GM23338 (cell line): ENCODE data around the gene TM9SF4. TPM values are rescaled to one million over a fixed set of nuclear protein-coding genes. Genes with fewer than 3 reads are reported as not detected.

Experiments
- ATAC-seq: fragments of 200-7000 bp; cut with Tn5 transposase; 3 replicates; pipeline ENCODE4 v1.9.1; 2020
- DNase-seq: peaks from one replicate; pipeline ENCODE4 v3.0.0-alpha.2; 2015; ENCODE audit warnings: low spot score
- H2AFZ ChIP-seq: fragments of 200-600 bp; sonication (generic); 2 replicates; pipeline ENCODE4 v1.8.0; 2016; ENCODE audit warnings: antibody characterized with exemption, mild to moderate bottlenecking, moderate library complexity
- H3F3A ChIP-seq: fragments of 200-600 bp; sonication (generic); replicated peaks from 2 replicates; pipeline ENCODE4 v1.8.0; 2017; ENCODE audit warnings: antibody characterized with exemption, mixed run types, low read depth
- H3K27ac ChIP-seq: fragments of 200-600 bp; sonication (generic); 2 replicates; pipeline ENCODE4 v1.6.1; 2016; ENCODE audit warnings: low read depth
- H3K27me3 ChIP-seq: fragments of 200-600 bp; sonication (generic); 2 replicates; pipeline ENCODE4 v1.8.0; 2016; ENCODE audit warnings: mild to moderate bottlenecking, mixed run types, moderate library complexity; ENCODE audit not compliant: insufficient read depth
- H3K36me3 ChIP-seq: fragments of 200-600 bp; sonication (generic); 2 replicates; pipeline ENCODE4 v1.8.0; 2016; ENCODE audit warnings: mild to moderate bottlenecking; ENCODE audit not compliant: insufficient read depth
- H3K4me1 ChIP-seq: fragments of 200-600 bp; sonication (generic); 2 replicates; pipeline ENCODE4 v1.8.0; 2016; ENCODE audit warnings: mild to moderate bottlenecking, moderate library complexity; ENCODE audit not compliant: insufficient read depth
- H3K4me2 ChIP-seq: fragments of 200-600 bp; sonication (generic); 2 replicates; pipeline ENCODE4 v1.7.1; 2017; ENCODE audit warnings: mixed run types
- H3K4me3 ChIP-seq: fragments of 200-600 bp; sonication (generic); 2 replicates; pipeline ENCODE4 v1.6.1; 2016; ENCODE audit warnings: mixed run types
- H3K79me2 ChIP-seq: fragments of 200-600 bp; sonication (generic); replicated peaks from 2 replicates; pipeline ENCODE4 v1.8.0; 2017; ENCODE audit warnings: mild to moderate bottlenecking; ENCODE audit not compliant: insufficient read depth
- H3K9me2 ChIP-seq: fragments of 200-600 bp; sonication (generic); 2 replicates; pipeline ENCODE4 v1.8.0; 2017; ENCODE audit not compliant: insufficient read depth
- H4K20me1 ChIP-seq: fragments of 200-600 bp; sonication (generic); replicated peaks from 2 replicates; pipeline ENCODE4 v1.8.0; 2017; ENCODE audit warnings: mild to moderate bottlenecking; ENCODE audit not compliant: insufficient read depth
- H3K27ac Mint-ChIP-seq: 2 replicates; pipeline ENCODE4 v1.8.0; 2020; ENCODE audit warnings: inconsistent platforms, mild to moderate bottlenecking, moderate library complexity, mixed read lengths
- H3K27me3 Mint-ChIP-seq: 3 replicates; pipeline ENCODE4 v1.8.0; 2022; ENCODE audit warnings: low read depth, mild to moderate bottlenecking, moderate library complexity, mixed read lengths, inconsistent platforms; ENCODE audit not compliant: insufficient read depth, poor library complexity
- H3K36me3 Mint-ChIP-seq: 3 replicates; pipeline ENCODE4 v1.8.0; 2021; ENCODE audit warnings: low read depth, mild to moderate bottlenecking, inconsistent platforms, moderate library complexity, mixed read lengths
- H3K4me1 Mint-ChIP-seq: 3 replicates; pipeline ENCODE4 v1.8.0; 2020; ENCODE audit warnings: mild to moderate bottlenecking, inconsistent platforms, mixed read lengths
- H3K4me3 Mint-ChIP-seq: 3 replicates; pipeline ENCODE4 v1.8.0; 2021; ENCODE audit warnings: moderate library complexity, mild to moderate bottlenecking, inconsistent platforms, mixed read lengths
- H3K9me3 Mint-ChIP-seq: 3 replicates; pipeline ENCODE4 v1.8.0; 2020; ENCODE audit warnings: moderate library complexity, mild to moderate bottlenecking, inconsistent platforms, mixed read lengths
- CREB1 ChIP-seq: fragments of 250-450 bp; sonication (Bioruptor Pico); IDR thresholded peaks from 2 replicates; pipeline ENCODE4 v1.5.0; 2020; ENCODE audit warnings: low read depth, mild to moderate bottlenecking, moderate library complexity
- ETS1 ChIP-seq: IDR thresholded peaks from 2 replicates; pipeline ENCODE4 v1.6.1; 2016; ENCODE audit warnings: antibody characterized with exemption
- EZH2phosphoT487 ChIP-seq: fragments of 200-600 bp; sonication (generic); IDR thresholded peaks from one replicate; pipeline ENCODE4 v1.8.1; 2018; ENCODE audit warnings: antibody characterized with exemption; ENCODE audit not compliant: unreplicated experiment
- ZNF331 ChIP-seq: fragments of 250-450 bp; sonication (Bioruptor Pico); IDR thresholded peaks from 2 replicates; pipeline ENCODE4 v1.5.0; 2020; ENCODE audit warnings: low read depth, mild to moderate bottlenecking, moderate library complexity
- polyA plus RNA-seq: library from polyadenylated mRNA; unstranded; fragments of >200 nt; fragmentation: Nextera tagmentation; extraction: Ambion mirVana; gene quantifications from 2 replicates; pipeline ENCODE4 v1.2.1, GENCODE V29; 2016
- total RNA-seq: library from RNA; depleted of rRNA; stranded (reverse); fragments of >200 nt; shearing (Covaris generic); gene quantifications from 2 replicates; pipeline ENCODE4 v1.2.3, GENCODE V29; 2014
- TF ChIP-seq, protein P1 (sequence below), 2 experiments: fragments of 200-600 bp in 1 of 2; sonication (generic) in 1 of 2; conservative IDR thresholded peaks; 2 replicates each; pipeline versions ENCODE4 v1.5.1 to v1.6.1; 2016 to 2017; ENCODE audit warnings: antibody characterized with exemption in 2 of 2, low read depth in 2 of 2, mild to moderate bottlenecking in 2 of 2, moderate library complexity in 1 of 2
- TF ChIP-seq, protein P2 (sequence below): fragments of 250-450 bp; sonication (Bioruptor Pico); IDR thresholded peaks from 2 replicates; pipeline ENCODE4 v1.5.0; 2020; ENCODE audit warnings: mild to moderate bottlenecking, moderate library complexity

Gene TM9SF4
- total and polyA plus RNA-seq, 2 experiments from 2014 or later = 20.4 to 52.6 TPM

GRCh38 chr20:32063695-32064094, 45.8 kb upstream of the TM9SF4 start:
- H3K36me3 ChIP-seq = no peaks in the 10 kb centered on the region
- no peak for DNase-seq
- H3K27me3 ChIP-seq = no peaks in the 10 kb centered on the region
- H3K27ac ChIP-seq = no peak overlapping the region
- H3K79me2 ChIP-seq = no peaks in the 10 kb centered on the region
- no peaks in the 10 kb centered on the region for H4K20me1 ChIP-seq
- Mint-ChIP-seq H3K4me1 (peaks cover 9% of the 10 kb centered on the region; the same call in 2 of the 3 replicates), H3K27ac (no peak overlapping the region), H3K4me3 (no peak overlapping the region), H3K27me3 (peaks cover 9% of the 10 kb centered on the region), H3K9me3 (peaks cover 20% of the 10 kb centered on the region), H3K36me3 (peaks cover 4% of the 10 kb centered on the region; the same call in 1 of the 3 replicates)
- no peak for ATAC-seq
- peak overlapping the region; percentile 32; the same call in 1 of the 2 replicates for H2AFZ ChIP-seq
- no peak overlapping the region for H3K4me2 ChIP-seq
- TF ChIP-seq, protein P1, sequence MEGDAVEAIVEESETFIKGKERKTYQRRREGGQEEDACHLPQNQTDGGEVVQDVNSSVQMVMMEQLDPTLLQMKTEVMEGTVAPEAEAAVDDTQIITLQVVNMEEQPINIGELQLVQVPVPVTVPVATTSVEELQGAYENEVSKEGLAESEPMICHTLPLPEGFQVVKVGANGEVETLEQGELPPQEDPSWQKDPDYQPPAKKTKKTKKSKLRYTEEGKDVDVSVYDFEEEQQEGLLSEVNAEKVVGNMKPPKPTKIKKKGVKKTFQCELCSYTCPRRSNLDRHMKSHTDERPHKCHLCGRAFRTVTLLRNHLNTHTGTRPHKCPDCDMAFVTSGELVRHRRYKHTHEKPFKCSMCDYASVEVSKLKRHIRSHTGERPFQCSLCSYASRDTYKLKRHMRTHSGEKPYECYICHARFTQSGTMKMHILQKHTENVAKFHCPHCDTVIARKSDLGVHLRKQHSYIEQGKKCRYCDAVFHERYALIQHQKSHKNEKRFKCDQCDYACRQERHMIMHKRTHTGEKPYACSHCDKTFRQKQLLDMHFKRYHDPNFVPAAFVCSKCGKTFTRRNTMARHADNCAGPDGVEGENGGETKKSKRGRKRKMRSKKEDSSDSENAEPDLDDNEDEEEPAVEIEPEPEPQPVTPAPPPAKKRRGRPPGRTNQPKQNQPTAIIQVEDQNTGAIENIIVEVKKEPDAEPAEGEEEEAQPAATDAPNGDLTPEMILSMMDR (conservative IDR thresholded peaks at IDR 0.05; ENCODE audit: low read depth in 2 of 2) = no peak
- TF ChIP-seq EZH2phosphoT487 = no peak
- TF ChIP-seq ZNF331 (CRISPR knock-in tag) = no peak
- no peak overlapping the region for H3K4me3 ChIP-seq
- H3K9me2 ChIP-seq = no peaks in the 10 kb centered on the region; the same call in 1 of the 2 replicates
- H3F3A ChIP-seq = no peaks in the 10 kb centered on the region
- no peaks in the 10 kb centered on the region; the same call in 1 of the 2 replicates for H3K4me1 ChIP-seq

DNA sequence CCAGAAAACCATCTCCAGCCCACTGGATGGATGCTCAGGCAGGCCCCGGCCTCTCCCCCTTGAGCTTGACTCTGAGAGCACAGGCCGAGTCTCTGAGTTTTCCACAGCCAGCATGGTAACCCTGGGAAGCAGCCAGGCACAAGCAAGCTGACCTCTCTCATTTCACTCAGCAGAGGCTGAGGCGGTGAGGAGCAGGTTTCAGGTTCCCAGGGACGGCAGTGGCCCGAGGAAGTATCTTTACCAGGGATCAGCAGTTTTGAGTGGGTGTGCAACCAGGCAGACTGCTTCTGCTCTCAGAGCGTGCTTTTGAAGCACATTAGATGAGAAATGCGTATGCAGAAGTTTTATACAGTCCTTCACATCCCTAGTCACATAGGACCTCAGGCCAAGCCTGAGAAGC, 44.8 kb upstream of the TM9SF4 start:
- H4K20me1 ChIP-seq = no peaks in the 10 kb centered on the region
- no peak for DNase-seq
- Mint-ChIP-seq H3K4me1 (peaks cover 9% of the 10 kb centered on the region; the same call in 2 of the 3 replicates), H3K27me3 (peaks cover 9% of the 10 kb centered on the region), H3K9me3 (peaks cover 20% of the 10 kb centered on the region), H3K27ac (no peak overlapping the region), H3K36me3 (peaks cover 4% of the 10 kb centered on the region; the same call in 1 of the 3 replicates), H3K4me3 (no peak overlapping the region)
- ATAC-seq = no peak
- H3F3A ChIP-seq = no peaks in the 10 kb centered on the region
- no peak overlapping the region for H3K27ac ChIP-seq
- H3K79me2 ChIP-seq = no peaks in the 10 kb centered on the region
- no peaks in the 10 kb centered on the region; the same call in 1 of the 2 replicates for H3K4me1 ChIP-seq
- no peak overlapping the region for H3K4me2 ChIP-seq
- H3K36me3 ChIP-seq = no peaks in the 10 kb centered on the region
- H3K4me3 ChIP-seq = no peak overlapping the region
- H2AFZ ChIP-seq = peak overlapping the region; percentile 52; the same call in 1 of the 2 replicates
- TF ChIP-seq, protein P2, sequence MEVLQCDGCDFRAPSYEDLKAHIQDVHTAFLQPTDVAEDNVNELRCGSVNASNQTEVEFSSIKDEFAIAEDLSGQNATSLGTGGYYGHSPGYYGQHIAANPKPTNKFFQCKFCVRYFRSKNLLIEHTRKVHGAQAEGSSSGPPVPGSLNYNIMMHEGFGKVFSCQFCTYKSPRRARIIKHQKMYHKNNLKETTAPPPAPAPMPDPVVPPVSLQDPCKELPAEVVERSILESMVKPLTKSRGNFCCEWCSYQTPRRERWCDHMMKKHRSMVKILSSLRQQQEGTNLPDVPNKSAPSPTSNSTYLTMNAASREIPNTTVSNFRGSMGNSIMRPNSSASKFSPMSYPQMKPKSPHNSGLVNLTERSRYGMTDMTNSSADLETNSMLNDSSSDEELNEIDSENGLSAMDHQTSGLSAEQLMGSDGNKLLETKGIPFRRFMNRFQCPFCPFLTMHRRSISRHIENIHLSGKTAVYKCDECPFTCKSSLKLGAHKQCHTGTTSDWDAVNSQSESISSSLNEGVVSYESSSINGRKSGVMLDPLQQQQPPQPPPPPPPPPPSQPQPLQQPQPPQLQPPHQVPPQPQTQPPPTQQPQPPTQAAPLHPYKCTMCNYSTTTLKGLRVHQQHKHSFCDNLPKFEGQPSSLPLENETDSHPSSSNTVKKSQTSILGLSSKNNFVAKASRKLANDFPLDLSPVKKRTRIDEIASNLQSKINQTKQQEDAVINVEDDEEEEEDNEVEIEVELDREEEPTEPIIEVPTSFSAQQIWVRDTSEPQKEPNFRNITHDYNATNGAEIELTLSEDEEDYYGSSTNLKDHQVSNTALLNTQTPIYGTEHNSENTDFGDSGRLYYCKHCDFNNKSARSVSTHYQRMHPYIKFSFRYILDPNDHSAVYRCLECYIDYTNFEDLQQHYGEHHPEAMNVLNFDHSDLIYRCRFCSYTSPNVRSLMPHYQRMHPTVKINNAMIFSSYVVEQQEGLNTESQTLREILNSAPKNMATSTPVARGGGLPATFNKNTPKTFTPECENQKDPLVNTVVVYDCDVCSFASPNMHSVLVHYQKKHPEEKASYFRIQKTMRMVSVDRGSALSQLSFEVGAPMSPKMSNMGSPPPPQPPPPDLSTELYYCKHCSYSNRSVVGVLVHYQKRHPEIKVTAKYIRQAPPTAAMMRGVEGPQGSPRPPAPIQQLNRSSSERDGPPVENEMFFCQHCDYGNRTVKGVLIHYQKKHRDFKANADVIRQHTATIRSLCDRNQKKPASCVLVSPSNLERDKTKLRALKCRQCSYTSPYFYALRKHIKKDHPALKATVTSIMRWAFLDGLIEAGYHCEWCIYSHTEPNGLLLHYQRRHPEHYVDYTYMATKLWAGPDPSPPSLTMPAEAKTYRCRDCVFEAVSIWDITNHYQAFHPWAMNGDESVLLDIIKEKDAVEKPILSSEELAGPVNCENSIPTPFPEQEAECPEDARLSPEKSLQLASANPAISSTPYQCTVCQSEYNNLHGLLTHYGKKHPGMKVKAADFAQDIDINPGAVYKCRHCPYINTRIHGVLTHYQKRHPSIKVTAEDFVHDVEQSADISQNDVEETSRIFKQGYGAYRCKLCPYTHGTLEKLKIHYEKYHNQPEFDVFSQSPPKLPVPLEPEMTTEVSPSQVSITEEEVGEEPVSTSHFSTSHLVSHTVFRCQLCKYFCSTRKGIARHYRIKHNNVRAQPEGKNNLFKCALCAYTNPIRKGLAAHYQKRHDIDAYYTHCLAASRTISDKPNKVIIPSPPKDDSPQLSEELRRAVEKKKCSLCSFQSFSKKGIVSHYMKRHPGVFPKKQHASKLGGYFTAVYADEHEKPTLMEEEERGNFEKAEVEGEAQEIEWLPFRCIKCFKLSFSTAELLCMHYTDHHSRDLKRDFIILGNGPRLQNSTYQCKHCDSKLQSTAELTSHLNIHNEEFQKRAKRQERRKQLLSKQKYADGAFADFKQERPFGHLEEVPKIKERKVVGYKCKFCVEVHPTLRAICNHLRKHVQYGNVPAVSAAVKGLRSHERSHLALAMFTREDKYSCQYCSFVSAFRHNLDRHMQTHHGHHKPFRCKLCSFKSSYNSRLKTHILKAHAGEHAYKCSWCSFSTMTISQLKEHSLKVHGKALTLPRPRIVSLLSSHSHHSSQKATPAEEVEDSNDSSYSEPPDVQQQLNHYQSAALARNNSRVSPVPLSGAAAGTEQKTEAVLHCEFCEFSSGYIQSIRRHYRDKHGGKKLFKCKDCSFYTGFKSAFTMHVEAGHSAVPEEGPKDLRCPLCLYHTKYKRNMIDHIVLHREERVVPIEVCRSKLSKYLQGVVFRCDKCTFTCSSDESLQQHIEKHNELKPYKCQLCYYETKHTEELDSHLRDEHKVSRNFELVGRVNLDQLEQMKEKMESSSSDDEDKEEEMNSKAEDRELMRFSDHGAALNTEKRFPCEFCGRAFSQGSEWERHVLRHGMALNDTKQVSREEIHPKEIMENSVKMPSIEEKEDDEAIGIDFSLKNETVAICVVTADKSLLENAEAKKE (CRISPR knock-in tag) = no peak
- no peak for TF ChIP-seq ZNF331 (CRISPR knock-in tag)
- TF ChIP-seq ETS1 = no peak
- TF ChIP-seq CREB1 (CRISPR knock-in tag) = no peak
- no peaks in the 10 kb centered on the region; the same call in 1 of the 2 replicates for H3K9me2 ChIP-seq
- H3K27me3 ChIP-seq = no peaks in the 10 kb centered on the region
